COLO668 (cell line): ENCODE data around the gene GRN.
"Not testable (repeated sequence)": the region's sequence is repeated elsewhere in the genome, so short reads cannot be mapped to it uniquely, and the experiment has no call there.

ENCODE experiments used
- DNase-seq: peaks from one replicate; lab custom pipeline; 2025; ENCODE audit not compliant: unreplicated experiment; lab: John Stamatoyannopoulos, UW

GRN gene

DNA sequence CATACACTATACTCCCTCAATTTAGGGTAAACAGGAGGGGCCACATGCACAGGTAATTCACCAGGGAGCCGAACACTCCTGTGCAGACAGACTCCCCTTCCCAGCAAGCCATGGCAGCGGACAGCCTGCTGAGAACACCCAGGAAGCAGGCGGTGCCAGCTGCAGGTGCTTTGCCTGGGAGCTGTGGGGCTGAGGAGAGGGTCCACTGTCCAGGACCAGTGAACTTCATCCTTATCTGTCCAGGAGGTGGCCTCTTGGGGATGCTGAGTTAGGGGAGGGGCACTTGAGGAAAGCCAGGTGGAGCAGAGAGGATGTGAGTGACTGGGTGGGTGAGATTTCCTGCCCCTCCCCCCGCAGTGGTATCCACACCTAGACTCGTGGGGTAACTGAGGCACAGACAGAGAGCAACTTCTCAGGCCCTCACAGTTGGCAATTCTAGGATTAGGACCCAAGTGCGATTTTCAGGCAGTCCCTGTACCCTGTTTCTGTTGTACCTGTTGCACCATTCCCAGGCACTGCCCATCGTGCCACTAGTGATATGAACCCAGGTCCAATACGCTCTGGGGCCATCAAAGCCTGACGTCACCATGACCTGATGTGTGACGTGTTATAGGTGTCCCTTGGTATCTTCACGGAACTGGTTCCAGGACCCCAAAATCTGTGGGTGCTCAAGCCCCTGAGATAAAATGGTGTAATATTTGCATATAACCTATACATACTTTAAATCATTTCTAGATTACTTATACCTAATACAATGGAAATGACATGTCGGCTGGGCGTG lies 1.2 kb downstream of the GRN start:
- DNase-seq: peak; percentile 17

DNA sequence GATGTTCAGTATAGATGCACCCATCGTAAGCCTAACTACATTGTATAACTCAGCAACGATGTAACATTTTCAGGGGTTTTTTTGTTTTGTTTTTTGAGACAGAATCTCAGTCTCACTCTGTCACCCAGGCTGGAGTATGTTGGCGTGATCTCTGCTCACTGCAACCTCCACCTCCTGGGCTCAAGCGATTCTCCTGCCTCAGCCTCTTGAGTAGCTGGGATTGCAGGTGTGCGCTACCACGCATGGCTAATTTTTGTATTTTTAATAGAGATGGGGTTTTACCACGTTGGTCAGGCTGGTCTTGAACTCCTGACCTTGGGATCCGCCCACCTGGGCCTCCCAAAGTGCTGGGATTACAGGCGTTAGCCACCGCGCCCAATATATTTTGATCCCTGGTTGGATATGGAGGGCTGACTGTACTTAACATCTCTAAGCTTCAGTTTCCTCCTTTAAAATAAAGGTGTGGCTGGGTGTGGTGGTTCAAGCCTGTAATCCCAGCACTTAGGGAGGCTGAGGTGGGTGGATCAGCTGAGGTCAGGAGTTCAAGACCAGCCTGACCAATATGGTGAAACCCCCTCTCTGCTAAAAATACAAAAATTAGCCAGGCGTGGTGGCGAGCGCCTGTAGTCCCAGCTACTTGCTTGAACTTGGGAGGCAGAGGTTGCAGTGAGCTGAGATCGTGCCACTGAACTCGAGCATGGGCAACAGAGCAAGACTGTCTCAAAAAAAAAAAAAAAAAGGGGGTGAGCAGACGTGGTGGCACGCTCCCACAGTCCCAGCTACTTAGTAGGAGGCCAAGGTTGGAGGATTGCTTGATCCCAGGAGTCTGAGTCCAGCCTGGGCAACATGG lies 2.3 kb downstream of the GRN start:
- not testable (repeated sequence) for DNase-seq

DNA sequence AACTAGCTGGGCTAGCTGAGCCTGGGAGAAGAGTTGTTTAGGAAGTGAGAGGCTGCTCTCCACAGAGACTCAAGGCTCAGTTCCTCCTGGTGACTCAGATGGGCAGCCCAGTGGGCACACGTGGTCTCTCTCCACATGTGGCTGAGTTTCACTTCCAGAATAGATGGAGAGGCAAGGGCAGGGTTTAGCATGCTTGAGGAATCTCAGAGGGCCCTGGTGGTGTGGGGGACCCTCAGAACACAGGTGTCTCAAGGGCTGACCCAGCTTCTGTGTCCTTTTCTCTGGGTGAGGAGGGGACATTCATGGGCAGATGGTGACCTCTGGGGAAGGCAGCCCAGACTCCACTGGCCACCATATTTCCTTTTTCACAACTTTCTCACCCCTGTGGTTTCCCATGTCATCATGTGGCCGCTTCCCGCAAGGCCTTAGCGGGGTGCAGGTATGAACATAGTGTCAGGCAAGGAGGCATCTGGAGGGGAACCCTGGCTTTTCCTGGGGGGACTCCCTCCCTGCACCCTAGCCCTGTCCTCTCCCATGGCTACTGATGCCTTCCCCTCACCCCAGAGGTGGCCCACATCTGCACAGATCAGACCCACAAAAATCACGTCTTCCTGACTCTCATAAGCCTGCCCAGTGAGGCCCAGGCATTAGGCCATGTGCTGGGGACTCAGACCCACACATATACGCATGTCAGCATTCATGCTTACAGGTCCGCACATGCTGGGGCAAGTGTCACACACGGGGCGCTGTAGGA lies 3.3 kb downstream of the GRN start:
- no peak for DNase-seq

DNA sequence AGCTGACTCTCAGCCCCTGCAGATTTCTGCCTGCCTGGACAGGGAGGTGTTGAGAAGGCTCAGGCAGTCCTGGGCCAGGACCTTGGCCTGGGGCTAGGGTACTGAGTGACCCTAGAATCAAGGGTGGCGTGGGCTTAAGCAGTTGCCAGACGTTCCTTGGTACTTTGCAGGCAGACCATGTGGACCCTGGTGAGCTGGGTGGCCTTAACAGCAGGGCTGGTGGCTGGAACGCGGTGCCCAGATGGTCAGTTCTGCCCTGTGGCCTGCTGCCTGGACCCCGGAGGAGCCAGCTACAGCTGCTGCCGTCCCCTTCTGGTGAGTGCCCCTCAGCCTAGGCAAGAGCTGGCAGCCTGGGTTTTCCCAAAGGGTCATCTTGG lies 3.9 kb downstream of the GRN start:
- DNase-seq: no peak

DNA sequence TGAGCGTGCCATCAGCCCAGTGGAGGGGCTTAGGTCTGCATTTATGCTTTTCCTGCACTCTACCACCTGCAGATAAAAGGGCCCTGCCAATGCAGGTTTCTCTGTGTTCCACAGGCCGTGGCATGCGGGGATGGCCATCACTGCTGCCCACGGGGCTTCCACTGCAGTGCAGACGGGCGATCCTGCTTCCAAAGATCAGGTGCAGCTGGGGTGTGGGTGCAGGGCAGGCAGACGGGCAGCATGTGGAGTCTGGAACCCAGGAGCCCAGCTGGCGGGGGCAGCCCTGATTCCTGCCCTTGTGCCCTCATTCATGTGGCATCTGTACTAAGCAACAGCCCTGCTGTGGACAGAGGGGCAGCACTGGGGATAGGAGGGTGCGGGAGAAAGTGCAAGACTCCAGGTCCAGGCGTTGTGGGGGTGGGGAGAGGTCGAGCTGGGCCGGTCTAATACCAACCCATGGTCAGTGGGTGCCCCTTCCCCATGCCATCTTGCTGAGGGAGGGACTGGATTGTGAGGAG lies 4.5 kb downstream of the GRN start:
- DNase-seq: no peak

DNA sequence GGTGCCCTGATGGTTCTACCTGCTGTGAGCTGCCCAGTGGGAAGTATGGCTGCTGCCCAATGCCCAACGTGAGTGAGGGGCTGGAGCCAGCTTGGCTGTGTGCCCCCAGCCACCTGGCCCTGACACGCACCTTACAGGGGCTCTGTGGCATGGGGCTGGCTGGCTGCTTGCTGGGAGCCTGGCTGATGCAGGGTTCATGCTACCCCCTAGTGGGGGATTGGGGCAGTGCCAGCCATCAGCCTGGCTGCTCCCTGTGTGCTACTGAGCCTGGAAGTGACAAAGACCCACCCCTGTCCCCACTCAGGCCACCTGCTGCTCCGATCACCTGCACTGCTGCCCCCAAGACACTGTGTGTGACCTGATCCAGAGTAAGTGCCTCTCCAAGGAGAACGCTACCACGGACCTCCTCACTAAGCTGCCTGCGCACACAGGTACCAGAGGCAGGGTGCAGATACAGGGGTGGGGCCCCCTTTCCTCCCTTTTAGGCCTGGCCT lies 5.7 kb downstream of the GRN start:
- peak; percentile 47 for DNase-seq

DNA sequence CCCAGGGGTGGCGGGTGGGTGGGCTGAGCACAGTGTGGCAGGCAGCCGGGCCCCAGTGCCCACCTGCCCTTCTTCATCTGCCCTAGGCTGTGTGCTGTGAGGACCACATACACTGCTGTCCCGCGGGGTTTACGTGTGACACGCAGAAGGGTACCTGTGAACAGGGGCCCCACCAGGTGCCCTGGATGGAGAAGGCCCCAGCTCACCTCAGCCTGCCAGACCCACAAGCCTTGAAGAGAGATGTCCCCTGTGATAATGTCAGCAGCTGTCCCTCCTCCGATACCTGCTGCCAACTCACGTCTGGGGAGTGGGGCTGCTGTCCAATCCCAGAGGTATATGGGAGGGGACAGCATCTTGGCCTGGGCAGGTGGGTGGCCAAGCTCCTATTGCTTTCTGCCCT lies 6.4 kb downstream of the GRN start:
- DNase-seq: no peak

DNA sequence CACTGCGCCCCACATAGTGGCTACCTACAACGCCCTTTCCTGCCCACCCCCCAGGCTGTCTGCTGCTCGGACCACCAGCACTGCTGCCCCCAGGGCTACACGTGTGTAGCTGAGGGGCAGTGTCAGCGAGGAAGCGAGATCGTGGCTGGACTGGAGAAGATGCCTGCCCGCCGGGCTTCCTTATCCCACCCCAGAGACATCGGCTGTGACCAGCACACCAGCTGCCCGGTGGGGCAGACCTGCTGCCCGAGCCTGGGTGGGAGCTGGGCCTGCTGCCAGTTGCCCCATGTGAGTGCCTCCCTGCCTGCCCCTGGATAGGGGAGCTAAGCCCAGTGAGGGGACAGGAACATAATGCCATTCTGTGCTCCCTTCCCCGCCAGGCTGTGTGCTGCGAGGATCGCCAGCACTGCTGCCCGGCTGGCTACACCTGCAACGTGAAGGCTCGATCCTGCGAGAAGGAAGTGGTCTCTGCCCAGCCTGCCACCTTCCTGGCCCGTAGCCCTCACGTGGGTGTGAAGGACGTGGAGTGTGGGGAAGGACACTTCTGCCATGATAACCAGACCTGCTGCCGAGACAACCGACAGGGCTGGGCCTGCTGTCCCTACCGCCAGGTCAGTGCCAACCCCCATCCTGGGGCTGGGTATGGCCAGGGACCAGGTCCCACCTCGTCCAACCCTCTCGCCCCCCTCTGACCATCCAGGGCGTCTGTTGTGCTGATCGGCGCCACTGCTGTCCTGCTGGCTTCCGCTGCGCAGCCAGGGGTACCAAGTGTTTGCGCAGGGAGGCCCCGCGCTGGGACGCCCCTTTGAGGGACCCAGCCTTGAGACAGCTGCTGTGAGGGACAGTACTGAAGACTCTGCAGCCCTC lies 7.1 kb downstream of the GRN start:
- no peak for DNase-seq

DNA sequence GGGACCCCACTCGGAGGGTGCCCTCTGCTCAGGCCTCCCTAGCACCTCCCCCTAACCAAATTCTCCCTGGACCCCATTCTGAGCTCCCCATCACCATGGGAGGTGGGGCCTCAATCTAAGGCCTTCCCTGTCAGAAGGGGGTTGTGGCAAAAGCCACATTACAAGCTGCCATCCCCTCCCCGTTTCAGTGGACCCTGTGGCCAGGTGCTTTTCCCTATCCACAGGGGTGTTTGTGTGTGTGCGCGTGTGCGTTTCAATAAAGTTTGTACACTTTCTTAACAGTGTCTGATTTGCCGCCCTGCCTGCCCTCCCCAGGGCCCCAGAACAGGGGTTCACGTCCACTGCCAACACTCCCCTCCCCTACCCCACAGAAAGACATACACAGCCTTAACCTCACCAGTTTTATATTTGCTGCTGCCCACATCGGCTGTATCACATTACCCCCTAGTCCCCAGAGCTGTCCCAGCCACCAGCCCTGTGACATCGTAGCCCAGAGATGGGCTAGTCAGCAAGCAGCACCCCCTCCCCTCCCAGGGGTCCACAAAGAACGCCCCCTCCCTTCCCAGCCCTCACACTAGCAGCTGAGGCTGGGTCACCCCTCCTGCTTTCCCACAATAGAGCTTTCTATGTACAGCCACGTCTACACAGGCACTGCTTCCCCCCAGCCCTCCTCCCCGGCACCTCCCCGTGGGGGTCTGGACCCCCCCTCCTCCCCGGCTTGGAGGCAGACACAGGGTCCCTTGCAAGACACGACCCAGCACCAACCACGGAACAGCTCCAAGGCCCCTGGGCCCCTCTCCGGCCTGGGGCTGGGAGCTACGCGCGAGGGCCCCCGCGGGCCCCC lies 7.9 kb downstream of the GRN start:
- DNase-seq: no peak

DNA sequence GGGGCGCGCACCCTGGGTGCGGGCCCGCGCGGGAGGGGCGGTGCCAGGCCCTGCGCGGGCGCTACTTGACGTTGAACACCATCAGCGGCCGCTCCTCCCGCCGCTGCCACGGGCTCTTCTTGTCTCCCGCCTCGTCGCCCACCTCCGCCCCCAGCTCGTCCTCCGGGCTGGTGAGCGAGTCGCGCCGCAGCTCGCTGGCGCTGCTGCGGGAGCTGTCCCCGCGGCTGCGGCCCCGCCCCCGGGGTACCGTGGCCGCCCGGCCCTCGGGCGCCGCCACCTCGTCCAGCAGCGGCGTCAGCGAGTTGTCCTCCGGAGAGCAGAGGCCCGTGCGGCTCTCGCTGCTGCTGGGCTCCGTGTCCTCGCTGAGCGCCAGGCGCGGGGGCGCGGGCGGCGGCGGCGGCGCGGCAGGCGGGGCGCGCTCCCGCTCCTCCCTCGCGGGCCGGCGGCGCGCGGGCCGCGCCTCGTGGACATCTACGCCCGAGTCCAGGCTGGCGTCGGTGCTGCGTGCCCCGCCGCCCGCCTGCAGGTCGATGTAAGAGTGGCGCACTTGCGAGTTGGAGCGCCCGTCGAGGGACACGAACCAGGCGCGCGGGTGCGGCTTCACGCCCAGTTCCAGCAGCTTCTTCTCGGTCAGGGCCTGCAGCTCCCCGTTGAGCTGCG lies 8.7 kb downstream of the GRN start:
- peak; percentile 37 for DNase-seq

DNA sequence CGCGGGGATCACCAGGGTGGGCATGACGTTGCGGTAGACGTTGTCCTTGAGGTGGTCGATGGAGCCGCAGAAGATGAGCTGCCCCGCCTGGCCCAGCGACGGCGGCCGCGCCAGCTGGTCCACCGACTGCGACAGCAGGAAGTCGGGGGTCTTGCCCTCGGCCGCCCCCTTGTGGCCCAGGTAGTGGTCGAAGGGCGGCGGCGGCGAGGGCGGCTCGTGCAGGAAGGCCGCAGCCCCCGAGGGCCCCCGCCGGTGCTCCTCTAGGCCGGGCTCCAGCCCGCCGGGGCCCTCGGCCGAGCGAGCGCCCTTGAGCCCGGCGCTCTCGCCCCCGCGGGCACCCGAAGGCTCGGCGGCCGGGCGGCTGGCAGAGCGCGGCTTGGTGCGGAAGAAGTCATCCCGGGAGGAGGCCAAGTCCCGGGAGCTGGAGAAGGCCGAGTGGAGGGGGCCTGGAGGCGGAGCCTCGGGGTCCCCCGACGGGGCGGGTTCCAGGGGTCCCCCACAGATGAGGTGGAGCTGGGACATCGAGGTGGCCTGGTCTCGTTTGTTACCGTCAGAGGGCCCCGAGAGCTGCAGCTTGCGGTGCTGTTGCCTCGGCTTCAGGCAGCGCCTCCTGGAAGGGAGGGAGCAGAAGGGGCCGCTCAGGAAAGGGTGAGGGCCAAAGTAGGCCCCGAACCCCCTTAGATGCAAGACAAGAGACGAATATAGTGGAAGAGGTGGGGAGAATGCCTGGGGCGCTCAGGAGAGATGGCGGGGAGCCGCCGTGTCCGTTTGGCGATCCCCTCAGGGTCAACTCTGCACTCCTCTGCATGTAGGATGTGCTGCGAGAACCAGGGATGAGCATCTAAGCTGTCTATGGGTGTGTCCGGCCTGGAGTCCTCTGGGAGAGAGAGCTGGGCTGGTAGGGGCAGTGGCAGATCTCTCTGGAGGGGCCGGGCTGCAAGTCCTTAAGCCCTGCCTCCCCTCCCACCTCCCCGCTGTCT lies 9.8 kb downstream of the GRN start:
- peak; percentile 50 for DNase-seq

DNA sequence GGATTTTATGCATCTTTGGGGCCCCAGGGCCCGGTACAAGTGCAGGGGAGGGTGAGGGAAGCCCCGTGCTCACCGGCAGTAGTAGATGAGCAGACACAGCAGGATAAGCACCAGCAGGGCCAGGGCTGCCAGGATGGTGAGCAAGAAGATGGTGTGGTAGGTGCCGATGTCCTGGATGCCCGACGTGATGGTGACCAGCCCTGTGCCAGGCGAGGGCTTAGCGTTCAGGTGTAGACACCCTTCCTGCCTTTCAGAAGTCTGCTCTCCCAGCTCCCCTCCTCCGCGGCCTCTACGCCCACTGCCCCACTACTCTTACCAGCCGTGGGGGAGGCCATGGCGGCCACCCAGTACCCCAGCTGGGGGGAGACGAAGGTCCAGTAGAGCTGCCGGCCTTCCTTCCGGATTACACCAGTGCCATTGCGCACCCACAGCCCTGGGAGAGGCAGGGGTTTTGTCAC lies 10.6 kb downstream of the GRN start:
- DNase-seq: no peak

DNA sequence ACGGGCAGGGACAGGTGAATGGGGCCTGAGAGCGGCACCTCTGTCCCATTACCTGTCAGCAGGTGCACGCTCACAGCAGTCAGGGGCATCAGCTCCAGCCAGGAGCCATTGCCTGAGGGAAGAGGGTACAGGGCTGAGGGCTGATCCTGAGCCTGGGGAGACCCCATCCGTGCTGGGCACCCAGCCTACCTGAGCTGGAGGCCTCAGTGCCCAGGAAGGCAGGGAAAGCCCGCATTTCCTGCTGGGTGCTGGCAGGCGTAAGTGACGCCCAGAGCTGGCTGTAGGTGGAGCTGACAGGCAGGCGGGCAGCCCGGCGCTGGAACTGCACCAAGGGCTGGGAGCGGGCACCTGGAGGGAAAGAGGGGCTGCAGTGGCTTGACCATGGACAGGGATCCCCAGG lies 11.1 kb downstream of the GRN start:
- DNase-seq: peak; percentile 2

DNA sequence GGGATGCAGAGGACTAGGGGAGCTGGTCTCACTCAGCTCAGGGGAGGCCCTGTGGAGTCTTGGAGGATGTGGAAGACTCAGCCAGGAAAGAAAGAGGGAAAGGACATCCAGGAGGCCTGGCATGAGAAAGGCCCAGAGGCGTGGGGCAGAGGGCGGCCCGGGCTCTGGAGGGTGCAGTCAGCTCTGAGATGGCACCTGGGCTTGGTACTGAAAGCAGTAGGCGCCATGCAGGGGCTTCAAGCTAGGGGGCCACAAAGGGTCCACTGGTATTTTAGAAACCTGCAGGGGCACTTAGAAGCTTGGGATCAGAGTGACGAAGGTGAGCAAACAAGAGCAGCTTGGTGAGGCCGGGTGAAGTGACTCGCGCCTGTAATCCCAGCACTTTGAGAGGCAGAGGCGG lies 13.0 kb downstream of the GRN start:
- DNase-seq: no peak

DNA sequence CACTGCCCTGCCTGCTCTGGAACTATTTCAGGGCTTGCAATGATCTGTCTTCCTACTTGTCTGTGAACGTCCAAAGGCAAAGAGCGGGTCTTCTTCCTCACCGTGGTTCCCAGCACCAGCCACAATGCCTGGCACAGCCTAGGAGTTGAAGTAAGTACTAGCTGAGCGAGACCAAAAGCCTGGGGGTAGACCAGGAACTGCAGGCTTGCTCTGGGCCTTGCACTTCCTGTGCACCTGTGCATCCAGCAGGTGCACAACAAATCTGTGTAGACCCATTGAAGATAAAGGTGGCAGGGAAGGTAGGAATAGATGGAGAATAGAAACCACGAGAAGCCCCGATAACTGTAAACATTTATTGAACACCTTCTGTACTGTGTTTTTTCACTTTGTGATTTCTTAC lies 13.9 kb downstream of the GRN start:
- DNase-seq: peak; percentile 4

DNA sequence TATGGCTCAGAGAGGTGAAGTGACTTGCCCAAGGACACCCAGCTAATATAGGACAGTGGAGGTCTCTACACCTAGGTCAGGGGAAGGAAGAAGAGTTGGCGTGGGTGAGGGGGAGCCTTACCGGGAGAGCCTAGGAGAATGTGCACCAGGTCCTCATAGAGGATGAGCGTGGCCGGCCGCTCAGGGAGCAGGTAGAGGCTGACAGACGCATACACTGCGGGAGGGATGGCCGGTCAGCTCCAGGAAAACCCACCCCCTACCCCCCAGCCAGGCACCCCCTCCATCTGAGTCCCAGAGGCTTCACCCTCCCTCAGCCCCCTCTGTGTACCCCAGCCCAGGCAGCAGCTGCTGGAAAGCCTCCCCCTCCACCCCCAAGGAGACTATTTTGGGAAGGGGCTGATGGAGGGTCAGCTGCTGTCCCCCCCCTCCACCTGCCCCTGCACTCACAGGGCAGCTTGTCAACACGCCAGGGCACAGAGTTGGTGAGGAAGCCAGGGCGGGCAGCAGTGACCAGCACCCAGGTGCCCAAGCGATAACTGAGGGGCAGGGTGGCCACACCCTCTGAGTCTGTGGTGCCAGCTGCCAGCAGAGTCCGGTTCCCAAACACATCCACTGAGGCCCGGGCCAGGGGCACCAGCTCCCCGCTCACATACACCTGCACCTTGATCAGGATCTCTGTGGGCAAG lies 14.5 kb downstream of the GRN start:
- no peak for DNase-seq

DNA sequence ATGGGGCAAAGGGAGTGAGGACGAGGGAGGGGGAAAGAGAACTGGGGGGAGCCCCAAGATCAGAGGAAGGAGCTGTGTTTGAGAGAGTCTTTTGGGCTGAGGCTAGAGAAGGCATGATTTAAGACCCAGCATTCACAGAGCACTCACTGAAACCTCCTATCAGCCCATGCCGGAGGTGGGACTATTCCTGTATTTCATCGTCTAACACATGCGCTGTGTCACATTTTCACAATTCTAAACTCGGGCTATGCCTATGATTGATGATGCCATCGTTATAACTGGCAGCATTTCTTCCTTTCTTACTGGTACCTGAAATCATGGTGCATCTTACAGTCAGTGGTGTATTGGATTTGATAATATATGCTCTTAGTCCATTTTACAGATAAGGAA lies 15.0 kb downstream of the GRN start:
- DNase-seq: no peak
